Trophoblast cell (in vitro differentiated cells and primary cell): ENCODE measurements around the gene INTS3.

Experiments
- DNase-seq, 2 donors: peaks; one replicate each; pipeline ENCODE4 v3.0.0-alpha.2; 2016
- H2AFZ ChIP-seq: 2 replicates; pipeline ENCODE4 v1.6.1; 2013; ENCODE audit warnings: low read length, moderate library complexity, mild to moderate bottlenecking; ENCODE audit not compliant: insufficient read depth, poor library complexity
- H2AK5ac ChIP-seq: 2 replicates; pipeline ENCODE4 v1.6.1; 2013; ENCODE audit warnings: mild to moderate bottlenecking, low read length
- H2BK120ac ChIP-seq: 2 replicates; pipeline ENCODE4 v1.6.1; 2013; ENCODE audit warnings: low read length, mild to moderate bottlenecking, moderate library complexity; ENCODE audit not compliant: insufficient read depth, poor library complexity
- H2BK12ac ChIP-seq: 2 replicates; pipeline ENCODE4 v1.6.1; 2013; ENCODE audit warnings: mild to moderate bottlenecking, low read length, moderate library complexity
- H2BK5ac ChIP-seq: 2 replicates; pipeline ENCODE4 v1.6.1; 2013; ENCODE audit warnings: low read length, low read depth, moderate library complexity, mild to moderate bottlenecking; ENCODE audit not compliant: poor library complexity
- H3K14ac ChIP-seq: 2 replicates; pipeline ENCODE4 v1.6.1; 2013; ENCODE audit warnings: mild to moderate bottlenecking, low read length
- H3K18ac ChIP-seq: 2 replicates; pipeline ENCODE4 v1.6.1; 2013; ENCODE audit warnings: mild to moderate bottlenecking, low read length
- H3K23ac ChIP-seq: 2 replicates; pipeline ENCODE4 v1.6.1; 2013; ENCODE audit warnings: low read length
- H3K27ac ChIP-seq: 2 replicates; pipeline ENCODE4 v1.5.1; 2013; ENCODE audit warnings: low read depth, mild to moderate bottlenecking, inconsistent platforms, low read length, moderate library complexity
- H3K27me3 ChIP-seq: 2 replicates; pipeline ENCODE4 v1.6.1; 2013; ENCODE audit warnings: inconsistent platforms, mild to moderate bottlenecking, low read length, moderate library complexity; ENCODE audit not compliant: insufficient read depth
- H3K36me3 ChIP-seq, 2 experiments: 1 replicate in 1 of 2; 2 replicates in 1 of 2; pipeline ENCODE4 v1.6.1; 2013; ENCODE audit warnings: low read length in 2 of 2, mild to moderate bottlenecking in 2 of 2, moderate library complexity in 1 of 2; ENCODE audit not compliant: insufficient read depth in 2 of 2, control insufficient read depth in 1 of 2
- H3K4ac ChIP-seq: 2 replicates; pipeline ENCODE4 v1.6.1; 2013; ENCODE audit warnings: low read depth, mild to moderate bottlenecking, low read length, moderate library complexity
- H3K4me1 ChIP-seq, 2 experiments: 1 replicate in 1 of 2; 2 replicates in 1 of 2; pipeline ENCODE4 v1.6.1; 2013; ENCODE audit warnings: low read length in 2 of 2, mild to moderate bottlenecking in 2 of 2, moderate library complexity in 1 of 2; ENCODE audit not compliant: insufficient read depth in 2 of 2, control insufficient read depth in 1 of 2
- H3K4me2 ChIP-seq: 2 replicates; pipeline ENCODE4 v1.6.1; 2013; ENCODE audit warnings: inconsistent platforms, mild to moderate bottlenecking, low read length, moderate library complexity
- H3K4me3 ChIP-seq: 2 replicates; pipeline ENCODE4 v1.5.1; 2013; ENCODE audit warnings: mild to moderate bottlenecking, low read depth, low read length, inconsistent platforms
- H3K79me1 ChIP-seq: one replicate; pipeline ENCODE4 v1.6.1; 2013; ENCODE audit warnings: low read length
- H3K79me2 ChIP-seq: 2 replicates; pipeline ENCODE4 v1.6.1; 2013; ENCODE audit warnings: low read length, mild to moderate bottlenecking; ENCODE audit not compliant: control insufficient read depth, insufficient read depth, poor library complexity
- H3K9ac ChIP-seq: 2 replicates; pipeline ENCODE4 v1.6.1; 2013; ENCODE audit warnings: mild to moderate bottlenecking, low read length
- H3K9me3 ChIP-seq: 2 replicates; pipeline ENCODE4 v1.6.1; 2013; ENCODE audit warnings: low read depth, mild to moderate bottlenecking, control low read depth, inconsistent platforms, low read length; ENCODE audit not compliant: insufficient read depth
- H4K12ac ChIP-seq: 2 replicates; pipeline ENCODE4 v1.6.1; 2013; ENCODE audit warnings: low read depth, mild to moderate bottlenecking, low read length, moderate library complexity
- H4K8ac ChIP-seq: 2 replicates; pipeline ENCODE4 v1.6.1; 2013; ENCODE audit warnings: low read depth, mild to moderate bottlenecking, low read length, moderate library complexity
- H4K91ac ChIP-seq: one replicate; pipeline ENCODE4 v1.6.1; 2013; ENCODE audit warnings: low read depth, mild to moderate bottlenecking, low read length, moderate library complexity
- WGBS: extraction: QIAGEN DNeasy Blood & Tissue Kit; methylation state at CpG from one replicate; pipeline ENCODE4 v1.1.7; 2013; ENCODE audit warnings: missing lambda C conversion rate; ENCODE audit not compliant: insufficient read length, insufficient coverage; ENCODE audit errors: extremely low coverage; 5-methylcytosine and 5-hydroxymethylcytosine counted together

Gene INTS3

DNA sequence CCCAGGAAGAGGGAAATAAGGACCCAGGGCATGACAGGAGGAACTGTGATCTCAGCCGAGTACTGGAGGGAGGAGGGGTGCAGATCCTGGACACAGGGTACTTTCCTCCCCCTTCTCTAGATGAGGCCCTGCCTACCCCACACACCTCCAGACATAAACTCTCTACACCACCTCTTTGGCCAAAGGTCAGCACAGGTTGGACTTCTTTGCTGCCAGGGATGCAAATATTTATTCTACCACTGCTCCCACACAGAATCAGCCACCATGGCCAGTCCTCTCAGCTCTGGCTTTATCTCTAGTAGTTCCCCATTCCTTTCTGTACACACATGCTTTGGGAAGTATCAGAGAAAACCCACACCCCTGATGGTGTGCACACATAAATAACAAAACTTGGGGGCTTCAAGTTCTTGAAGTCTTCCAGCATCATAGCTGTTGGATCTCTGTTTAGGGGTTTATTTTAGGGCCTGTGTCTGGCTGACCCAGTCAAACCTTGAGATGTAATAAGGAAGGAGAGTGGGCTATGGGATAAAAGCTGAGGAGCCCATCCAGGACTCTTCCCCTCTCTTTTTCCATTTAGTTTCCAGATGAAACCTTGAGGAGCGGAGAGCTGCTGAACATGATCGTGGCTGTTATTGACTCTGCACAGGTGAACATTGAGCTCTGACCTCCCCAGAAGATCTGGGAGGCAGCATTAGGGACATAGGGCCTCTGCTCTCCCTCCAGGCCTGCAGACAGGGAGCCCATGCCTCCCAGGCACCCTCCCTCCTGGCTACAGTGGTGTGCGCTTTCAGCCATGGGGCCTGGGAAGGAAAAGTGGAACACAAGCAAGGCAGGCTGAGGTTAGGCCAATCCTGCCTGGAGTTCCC, 40.7 kb downstream of the INTS3 start:
- no peak overlapping the region for H3K14ac ChIP-seq
- H3K4me2 ChIP-seq: no peak overlapping the region
- H4K91ac ChIP-seq: no peak overlapping the region
- H2AK5ac ChIP-seq: no peak overlapping the region
- DNase-seq: no peak
- H3K18ac ChIP-seq: no peak overlapping the region
- no CpG with 5 or more reads among the region's 4 CpGs for WGBS
- H2AFZ ChIP-seq: no peak overlapping the region
- H3K27ac ChIP-seq: no peak overlapping the region
- no peaks in the 10 kb centered on the region for H3K79me2 ChIP-seq
- no peak overlapping the region for H3K9ac ChIP-seq
- no peaks in the 10 kb centered on the region for H3K27me3 ChIP-seq
- no peak overlapping the region for H2BK5ac ChIP-seq
- no peaks in the 10 kb centered on the region for H3K9me3 ChIP-seq
- no peak overlapping the region for H4K8ac ChIP-seq
- H3K4me1 ChIP-seq: no peaks in the 10 kb centered on the region
- peaks cover 69 to 84% of the 10 kb centered on the region in 2 experiments for H3K36me3 ChIP-seq
- no peak overlapping the region for H2BK12ac ChIP-seq
- H3K79me1 ChIP-seq: no peaks in the 10 kb centered on the region
- no peak overlapping the region for H3K23ac ChIP-seq
- no peak overlapping the region for H3K4me3 ChIP-seq
- H3K4ac ChIP-seq: no peak overlapping the region
- H2BK120ac ChIP-seq: no peak overlapping the region
- H4K12ac ChIP-seq: no peak overlapping the region

DNA sequence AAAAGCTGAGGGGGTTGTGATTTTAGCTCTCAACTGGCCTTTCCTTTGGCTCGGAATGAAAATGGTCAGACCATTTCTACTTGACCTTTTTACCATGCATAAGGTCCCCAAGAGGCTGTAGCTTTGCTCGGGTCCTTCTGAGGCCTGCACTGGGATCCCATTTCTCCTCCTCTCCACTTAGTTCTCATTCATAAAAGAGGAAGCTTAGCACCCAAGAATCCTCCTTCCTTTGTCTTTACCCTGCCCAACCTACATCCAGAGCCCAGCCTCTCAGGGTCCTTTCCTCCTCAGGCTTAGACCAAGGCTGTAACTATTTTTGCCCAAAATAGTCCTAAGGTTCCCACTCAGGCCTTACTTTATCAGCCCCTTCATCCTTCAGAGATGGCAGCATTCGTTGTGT, 41.4 kb downstream of the INTS3 start:
- Histone ChIP-seq H3K36me3 (peaks cover 67 to 82% of the 10 kb centered on the region in 2 experiments), H3K23ac (no peak overlapping the region), H2AK5ac (no peak overlapping the region), H3K27me3 (no peaks in the 10 kb centered on the region), H3K79me2 (no peaks in the 10 kb centered on the region), H3K14ac (no peak overlapping the region), H3K79me1 (no peaks in the 10 kb centered on the region), H3K4me2 (no peak overlapping the region), H3K27ac (no peak overlapping the region), H3K18ac (no peak overlapping the region), H4K91ac (no peak overlapping the region), H2BK12ac (no peak overlapping the region), H4K8ac (no peak overlapping the region), H3K9ac (no peak overlapping the region), H2BK120ac (no peak overlapping the region), H3K4me3 (no peak overlapping the region), H3K9me3 (no peaks in the 10 kb centered on the region), H4K12ac (no peak overlapping the region), H2BK5ac (no peak overlapping the region), H3K4ac (no peak overlapping the region), H2AFZ (no peak overlapping the region), H3K4me1 (no peaks in the 10 kb centered on the region)
- no peak for DNase-seq
- WGBS: no CpG with 5 or more reads among the region's 3 CpGs

DNA sequence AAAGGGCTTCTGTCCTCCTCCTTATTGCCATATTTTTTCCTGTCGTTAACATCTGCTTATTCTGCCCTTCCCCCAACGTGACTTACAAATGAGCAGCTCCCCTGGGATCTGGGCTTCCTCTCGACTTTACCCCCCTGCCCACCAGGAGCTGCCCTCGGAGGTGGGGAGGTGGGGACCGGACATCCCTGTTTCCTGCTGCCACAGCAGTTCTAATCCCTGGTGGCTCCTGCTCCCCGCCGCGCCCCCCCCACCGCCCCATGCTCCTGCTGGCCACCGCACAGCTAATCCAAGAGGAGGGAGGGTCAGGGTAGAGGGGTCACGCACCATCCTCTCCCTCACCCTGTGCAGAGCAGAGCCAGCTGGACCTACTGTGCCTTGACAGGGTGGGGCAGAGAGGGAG, 42.9 kb downstream of the INTS3 start:
- no peak overlapping the region for H3K4ac ChIP-seq
- H2BK12ac ChIP-seq: no peak overlapping the region
- no peak overlapping the region for H4K91ac ChIP-seq
- no peak overlapping the region for H3K23ac ChIP-seq
- no peaks in the 10 kb centered on the region for H3K27me3 ChIP-seq
- H3K9me3 ChIP-seq: no peaks in the 10 kb centered on the region
- no peak overlapping the region for H3K9ac ChIP-seq
- no peak for DNase-seq
- peaks cover 7% of the 10 kb centered on the region for H3K79me1 ChIP-seq
- no CpG with 5 or more reads among the region's 11 CpGs for WGBS
- no peak overlapping the region for H4K12ac ChIP-seq
- peaks cover 59 to 73% of the 10 kb centered on the region in 2 experiments for H3K36me3 ChIP-seq
- H3K79me2 ChIP-seq: peaks cover 6% of the 10 kb centered on the region
- no peak overlapping the region for H2BK120ac ChIP-seq
- no peak overlapping the region for H3K4me3 ChIP-seq
- no peak overlapping the region for H2AK5ac ChIP-seq
- H4K8ac ChIP-seq: no peak overlapping the region
- no peak overlapping the region for H2AFZ ChIP-seq
- no peak overlapping the region for H2BK5ac ChIP-seq
- H3K18ac ChIP-seq: no peak overlapping the region
- no peak overlapping the region for H3K14ac ChIP-seq
- no peak overlapping the region for H3K4me2 ChIP-seq
- H3K4me1 ChIP-seq: peaks cover 0 to 3% of the 10 kb centered on the region in 2 experiments
- H3K27ac ChIP-seq: no peak overlapping the region

DNA sequence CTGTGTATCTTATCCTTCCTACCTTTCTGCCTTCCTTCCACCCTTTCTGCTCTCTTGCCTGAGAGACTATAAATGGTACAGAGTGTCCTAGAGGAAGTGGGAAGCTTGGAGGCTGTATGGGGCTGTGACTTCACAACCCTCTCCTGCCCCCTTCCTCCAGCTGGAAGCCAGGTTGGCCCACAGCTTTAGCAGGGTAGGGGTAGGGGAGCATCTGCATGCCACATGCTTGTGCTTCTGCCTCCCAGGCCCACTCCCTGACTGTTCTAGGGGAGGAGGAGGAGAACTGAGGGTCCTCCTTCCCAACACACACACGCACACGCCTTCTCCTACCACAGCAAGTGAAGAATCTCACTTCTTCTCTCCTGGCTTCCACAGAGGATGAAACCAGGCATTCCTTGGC, 43.4 kb downstream of the INTS3 start:
- no peak for DNase-seq
- no peak overlapping the region for H4K12ac ChIP-seq
- no peak overlapping the region for H2BK120ac ChIP-seq
- no CpG with 5 or more reads among the region's 2 CpGs for WGBS
- H3K79me2 ChIP-seq: peaks cover 8% of the 10 kb centered on the region
- H3K27ac ChIP-seq: no peak overlapping the region
- no peaks in the 10 kb centered on the region for H3K9me3 ChIP-seq
- H3K14ac ChIP-seq: no peak overlapping the region
- H4K91ac ChIP-seq: no peak overlapping the region
- H2AK5ac ChIP-seq: no peak overlapping the region
- no peak overlapping the region for H3K18ac ChIP-seq
- no peak overlapping the region for H3K4me3 ChIP-seq
- no peak overlapping the region for H2AFZ ChIP-seq
- peaks cover 2 to 5% of the 10 kb centered on the region in 2 experiments for H3K4me1 ChIP-seq
- no peak overlapping the region for H3K9ac ChIP-seq
- peaks cover 9% of the 10 kb centered on the region for H3K79me1 ChIP-seq
- no peak overlapping the region for H2BK5ac ChIP-seq
- H3K4me2 ChIP-seq: no peak overlapping the region
- H4K8ac ChIP-seq: no peak overlapping the region
- H3K4ac ChIP-seq: no peak overlapping the region
- no peak overlapping the region for H2BK12ac ChIP-seq
- H3K23ac ChIP-seq: no peak overlapping the region
- H3K36me3 ChIP-seq: peaks cover 59 to 72% of the 10 kb centered on the region in 2 experiments
- no peaks in the 10 kb centered on the region for H3K27me3 ChIP-seq
